RWPE1 (cell line): ENCODE results near the gene ASPA.

ENCODE experiments used
- CTCF ChIA-PET: fragments of 350-600 bp; sonication (Branson Sonifier 250); formaldehyde crosslinking; extraction: SDS; loops from one replicate; lab custom pipeline; 2021; lab: Yijun Ruan, JAX
- POLR2A ChIA-PET: fragments of 400-600 bp; formaldehyde crosslinking; extraction: SDS; loops from one replicate; lab custom pipeline; 2020; ENCODE audit warnings: antibody characterized with exemption; ENCODE audit not compliant: low non-redundant PET; lab: Yijun Ruan, JAX
- DNase-seq: peaks from one replicate; pipeline ENCODE4 v3.0.0; 2012; ENCODE audit warnings: low spot score
- H3K27ac ChIP-seq: fragments of 450-650 bp; 2 replicates; pipeline ENCODE4 v1.5.1; 2017
- TF ChIP-seq, protein P1 (sequence below): fragments of 450-650 bp; conservative IDR thresholded peaks from 2 replicates; pipeline ENCODE4 v1.5.1; 2017; ENCODE audit warnings: low read depth, mild to moderate bottlenecking

Gene ASPA

DNA sequence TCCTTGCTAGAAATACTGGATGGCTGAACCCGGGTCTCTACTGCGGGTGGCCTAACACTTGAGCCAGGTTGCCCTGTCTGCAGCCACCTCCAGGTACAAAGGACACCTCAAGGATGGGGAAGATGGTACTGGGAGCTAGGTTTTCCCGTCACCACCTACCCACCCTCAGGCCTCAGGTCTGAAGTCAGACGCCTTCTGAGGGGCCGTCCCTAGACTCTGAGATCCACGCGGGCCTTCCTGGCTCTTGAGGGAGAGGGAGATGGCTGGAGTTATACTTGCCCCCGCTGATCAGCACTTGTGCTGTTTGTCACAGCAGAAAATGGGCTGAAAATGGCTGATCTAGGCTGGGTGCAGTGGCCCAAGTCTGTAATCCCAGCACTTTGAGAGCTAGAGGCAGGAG lies 71.2 kb downstream of the ASPA start:
- ChIA-PET CTCF (interaction anchor here (0.6 kb wide), 1 partner anchor 419 kb away, joined by 4 read pairs; the partner anchor contains the start of gene OR1G1), POLR2A (no interaction called here)
- no peak for DNase-seq
- TF ChIP-seq, protein P1, sequence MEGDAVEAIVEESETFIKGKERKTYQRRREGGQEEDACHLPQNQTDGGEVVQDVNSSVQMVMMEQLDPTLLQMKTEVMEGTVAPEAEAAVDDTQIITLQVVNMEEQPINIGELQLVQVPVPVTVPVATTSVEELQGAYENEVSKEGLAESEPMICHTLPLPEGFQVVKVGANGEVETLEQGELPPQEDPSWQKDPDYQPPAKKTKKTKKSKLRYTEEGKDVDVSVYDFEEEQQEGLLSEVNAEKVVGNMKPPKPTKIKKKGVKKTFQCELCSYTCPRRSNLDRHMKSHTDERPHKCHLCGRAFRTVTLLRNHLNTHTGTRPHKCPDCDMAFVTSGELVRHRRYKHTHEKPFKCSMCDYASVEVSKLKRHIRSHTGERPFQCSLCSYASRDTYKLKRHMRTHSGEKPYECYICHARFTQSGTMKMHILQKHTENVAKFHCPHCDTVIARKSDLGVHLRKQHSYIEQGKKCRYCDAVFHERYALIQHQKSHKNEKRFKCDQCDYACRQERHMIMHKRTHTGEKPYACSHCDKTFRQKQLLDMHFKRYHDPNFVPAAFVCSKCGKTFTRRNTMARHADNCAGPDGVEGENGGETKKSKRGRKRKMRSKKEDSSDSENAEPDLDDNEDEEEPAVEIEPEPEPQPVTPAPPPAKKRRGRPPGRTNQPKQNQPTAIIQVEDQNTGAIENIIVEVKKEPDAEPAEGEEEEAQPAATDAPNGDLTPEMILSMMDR: no peak
- H3K27ac ChIP-seq: no peak overlapping the region

DNA sequence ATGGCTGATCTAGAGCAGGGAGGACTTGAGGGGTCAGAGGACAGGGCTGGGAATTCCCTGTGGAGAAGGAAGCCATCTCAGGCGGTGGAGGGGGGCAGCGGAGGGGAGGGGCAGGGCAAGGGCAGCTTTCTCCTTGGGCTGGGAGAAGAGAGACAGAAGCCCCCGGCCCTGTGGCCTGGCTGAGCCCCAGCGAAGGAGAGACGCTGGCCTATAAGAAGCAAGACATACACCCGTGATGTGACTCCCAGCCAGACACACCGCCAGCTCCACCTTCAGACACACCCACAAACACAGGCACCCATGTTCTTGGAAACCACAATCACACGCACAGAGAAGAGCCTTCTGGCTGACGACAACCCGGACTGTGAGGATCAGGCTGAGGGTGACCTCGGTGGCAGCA lies 71.8 kb downstream of the ASPA start:
- TF ChIP-seq, protein P1: no peak
- CTCF ChIA-PET: interaction anchor here (0.6 kb wide), 1 partner anchor 420 kb away, joined by 4 read pairs; the partner anchor contains the start of gene OR1G1
- POLR2A ChIA-PET: no interaction called here

DNA sequence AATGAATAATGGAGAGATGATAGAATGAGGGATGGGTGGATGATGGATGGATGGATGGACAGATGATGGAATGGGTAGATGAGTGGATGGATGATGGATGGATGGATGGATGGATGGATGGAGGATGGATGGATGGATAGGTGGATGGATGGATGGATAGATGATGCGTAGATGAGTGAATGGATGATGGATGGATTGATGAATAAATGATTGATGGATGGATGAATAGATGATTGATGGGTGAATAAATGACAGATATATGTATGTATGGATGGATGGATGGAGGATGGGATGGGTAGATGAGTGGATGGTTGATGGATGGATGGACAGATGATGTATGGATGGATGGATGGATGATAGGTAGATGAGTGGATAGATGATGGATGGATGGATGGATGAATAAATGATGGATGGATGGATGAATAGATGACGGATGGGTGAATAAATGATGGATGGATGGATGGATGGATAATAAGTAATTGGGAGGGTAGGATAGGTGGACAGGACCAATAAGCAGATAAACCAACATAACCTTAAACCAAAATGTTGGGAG lies 73.9 kb downstream of the ASPA start:
- TF ChIP-seq, protein P1: no peak
- ChIA-PET CTCF (no interaction called here), POLR2A (no interaction called here)
- H3K27ac ChIP-seq: no peak overlapping the region
- DNase-seq: no peak

More for the DNA sequence above, 71.8 kb downstream of the ASPA start:
- no peak overlapping the region for H3K27ac ChIP-seq
- no peak for DNase-seq

DNA sequence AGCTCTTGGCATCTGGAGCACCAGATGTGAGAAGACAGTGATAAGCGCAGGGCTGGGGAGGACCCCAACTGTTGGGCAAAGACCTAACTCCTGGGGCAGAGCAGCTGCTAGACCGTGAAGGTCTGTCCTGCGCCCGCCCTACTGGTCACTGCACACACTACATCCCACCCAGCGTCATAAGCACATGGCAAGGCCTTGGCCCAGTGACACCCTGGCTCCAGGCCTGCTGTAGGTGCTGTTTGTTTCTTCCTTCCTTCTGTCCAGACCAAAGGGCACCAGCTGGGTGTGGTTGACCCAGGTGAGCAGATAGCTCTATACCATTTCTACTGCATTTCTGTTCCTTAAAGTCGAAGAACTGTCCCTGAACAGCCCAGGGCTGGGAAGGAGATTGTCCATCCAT lies 75.4 kb downstream of the ASPA start:
- DNase-seq: no peak
- TF ChIP-seq, protein P1: no peak
- no peak overlapping the region for H3K27ac ChIP-seq
- ChIA-PET CTCF (no interaction called here), POLR2A (no interaction called here)

DNA sequence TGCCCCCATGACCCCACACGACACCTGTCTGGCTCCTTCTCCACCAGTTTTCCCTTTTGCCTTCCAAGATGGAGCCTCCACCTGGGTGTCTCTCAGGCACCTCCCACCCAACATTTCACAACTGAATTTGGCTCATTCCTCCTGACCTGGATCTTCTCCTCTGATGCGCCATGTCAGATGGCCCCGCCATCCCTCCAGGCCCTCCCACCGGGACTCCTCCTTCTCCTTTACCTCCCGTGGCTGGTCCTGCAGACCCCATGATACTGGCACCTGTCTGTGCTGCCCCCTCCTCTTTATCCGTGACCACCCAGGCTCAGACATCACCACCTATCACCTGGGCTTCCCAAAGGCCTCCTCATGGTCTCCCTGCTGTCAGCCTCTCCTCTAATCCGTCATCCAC lies 77.1 kb downstream of the ASPA start:
- TF ChIP-seq, protein P1: no peak
- DNase-seq: no peak
- CTCF ChIA-PET: no interaction called here
- POLR2A ChIA-PET: no interaction called here
- no peak overlapping the region for H3K27ac ChIP-seq
